PC-9 (cell line): ENCODE measurements around the gene STIMATE.

Experiments
- CTCF ChIP-seq: fragments of 200-600 bp; sonication (generic); conservative IDR thresholded peaks from 2 replicates; pipeline ENCODE4 v1.6.1; 2017; ENCODE audit warnings: mixed run types, antibody characterized with exemption, mild to moderate bottlenecking, moderate library complexity
- EZH2 ChIP-seq: fragments of 200-600 bp; sonication (generic); IDR thresholded peaks from 2 replicates; pipeline ENCODE4 v1.8.0; 2017; ENCODE audit warnings: antibody characterized with exemption, low read depth

GRCh38 chr3:52831500-52832301, 65.6 kb downstream of the STIMATE start:
- TF ChIP-seq CTCF (no peak), EZH2 (no peak)
